Neutrophil (primary cell): Measurements from ENCODE around the gene TICAM2.

Experiments
- H3K27ac ChIP-seq: fragments of 200-600 bp; sonication (generic); 2 replicates; pipeline ENCODE4 v1.5.1; 2016; ENCODE audit warnings: mild to moderate bottlenecking, moderate library complexity
- H3K27me3 ChIP-seq: fragments of 200-600 bp; sonication (generic); 2 replicates; pipeline ENCODE4 v1.6.0; 2016; ENCODE audit warnings: mild to moderate bottlenecking
- H3K36me3 ChIP-seq: fragments of 200-600 bp; sonication (generic); 2 replicates; pipeline ENCODE4 v1.5.1; 2017
- H3K4me1 ChIP-seq, 2 experiments: fragments of 200-600 bp in 1 of 2; sonication (generic) in 1 of 2; 1 replicate in 1 of 2; 2 replicates in 1 of 2; pipeline versions ENCODE4 v1.5.1 to v1.6.1; 2013 to 2016; ENCODE audit warnings: low read depth in 1 of 2, low read length in 1 of 2, mild to moderate bottlenecking in 1 of 2, moderate library complexity in 1 of 2; ENCODE audit not compliant: control insufficient read depth in 1 of 2, insufficient read depth in 1 of 2
- H3K4me3 ChIP-seq, 2 experiments: fragments of 200-600 bp in 1 of 2; sonication (generic) in 1 of 2; 1 replicate in 1 of 2; 2 replicates in 1 of 2; pipeline ENCODE4 v1.5.1; 2013 to 2016; ENCODE audit warnings: low read depth in 1 of 2, low read length in 1 of 2, mild to moderate bottlenecking in 1 of 2, moderate library complexity in 1 of 2
- H3K9me3 ChIP-seq: fragments of 200-600 bp; sonication (generic); 2 replicates; pipeline ENCODE4 v1.5.1; 2016
- CTCF ChIP-seq: fragments of 200-600 bp; sonication (generic); IDR thresholded peaks from 2 replicates; pipeline ENCODE4 v1.5.1; 2016; ENCODE audit warnings: antibody characterized with exemption

Gene TICAM2

GRCh38 chr5:115557667-115558387 lies 44.5 kb downstream of the TICAM2 start:
- Histone ChIP-seq H3K27ac (no peak overlapping the region), H3K4me3 (no peak overlapping the region), H3K27me3 (no peaks in the 10 kb centered on the region), H3K9me3 (no peaks in the 10 kb centered on the region), H3K4me1 (no peaks in the 10 kb centered on the region), H3K36me3 (no peaks in the 10 kb centered on the region)
- TF ChIP-seq CTCF: no peak

- Histone ChIP-seq H3K27me3 (no peaks in the 10 kb centered on the region), H3K4me3 (no peak overlapping the region), H3K27ac (no peak overlapping the region), H3K9me3 (no peaks in the 10 kb centered on the region), H3K4me1 (no peaks in the 10 kb centered on the region), H3K36me3 (no peaks in the 10 kb centered on the region)
- TF ChIP-seq CTCF: no peak
Observed at GRCh38 chr5:115556276-115556675, 46.0 kb downstream of the TICAM2 start.

- Histone ChIP-seq H3K4me1 (no peaks in the 10 kb centered on the region), H3K9me3 (no peaks in the 10 kb centered on the region), H3K36me3 (no peaks in the 10 kb centered on the region), H3K4me3 (no peak overlapping the region), H3K27ac (no peak overlapping the region), H3K27me3 (no peaks in the 10 kb centered on the region)
- TF ChIP-seq CTCF: no peak
Observed at GRCh38 chr5:115555084-115555633, 47.1 kb downstream of the TICAM2 start.

- no peaks in the 10 kb centered on the region for H3K4me1 ChIP-seq
- H3K36me3 ChIP-seq: no peaks in the 10 kb centered on the region
- no peak for TF ChIP-seq CTCF
- H3K27me3 ChIP-seq: no peaks in the 10 kb centered on the region
- H3K4me3 ChIP-seq: no peak overlapping the region
- H3K9me3 ChIP-seq: no peaks in the 10 kb centered on the region
- H3K27ac ChIP-seq: no peak overlapping the region
Observed at GRCh38 chr5:115553082-115553481, 49.2 kb downstream of the TICAM2 start.

GRCh38 chr5:115551415-115551814 lies 50.9 kb downstream of the TICAM2 start:
- Histone ChIP-seq H3K4me3 (no peak overlapping the region), H3K36me3 (no peaks in the 10 kb centered on the region), H3K4me1 (no peaks in the 10 kb centered on the region), H3K9me3 (no peaks in the 10 kb centered on the region), H3K27ac (no peak overlapping the region), H3K27me3 (no peaks in the 10 kb centered on the region)
- no peak for TF ChIP-seq CTCF
